Heart right ventricle (tissue), 16 donors: ENCODE results near the gene NLRP8. TPM values are rescaled to one million over a fixed set of nuclear protein-coding genes. Genes with fewer than 3 reads are reported as not detected.

ENCODE experiments used
- ATAC-seq, 8 donors: fragments of 200-7000 bp; cut with Tn5 transposase; one replicate each; pipeline ENCODE4 v1.9.1; 2020; ENCODE audit warnings: mild to moderate bottlenecking in 8 of 8, moderate library complexity in 8 of 8, moderate number of reproducible peaks in 1 of 8
- DNase-seq, 2 donors: peaks; one replicate each; pipeline ENCODE4 v3.0.0-alpha.2; 2020
- H3K27ac ChIP-seq, 10 donors: fragments of 200-600 bp; sonication (generic) in 2 of 10; one replicate each; pipeline versions ENCODE4 v1.5.0 to v1.8.0; 2020 to 2022; ENCODE audit warnings: mild to moderate bottlenecking in 3 of 10
- H3K27me3 ChIP-seq, 7 donors: fragments of 200-600 bp; one replicate each; pipeline ENCODE4 v1.8.0; 2021 to 2022; ENCODE audit warnings: mild to moderate bottlenecking in 2 of 7
- H3K36me3 ChIP-seq, 9 donors: fragments of 200-600 bp; sonication (generic) in 1 of 9; one replicate each; pipeline versions ENCODE4 v1.5.0 to v1.8.0; 2020 to 2022; ENCODE audit warnings: mild to moderate bottlenecking in 2 of 9
- H3K4me1 ChIP-seq, 9 donors: fragments of 200-600 bp; sonication (generic) in 1 of 9; one replicate each; pipeline versions ENCODE4 v1.5.0 to v1.8.0; 2020 to 2022; ENCODE audit warnings: mild to moderate bottlenecking in 4 of 9
- H3K4me3 ChIP-seq, 10 donors: fragments of 200-600 bp; sonication (generic) in 2 of 10; one replicate each; pipeline versions ENCODE4 v1.5.0 to v1.8.0; 2020 to 2022; ENCODE audit warnings: mild to moderate bottlenecking in 7 of 10, moderate library complexity in 2 of 10
- H3K9me3 ChIP-seq, 11 donors: fragments of 200-600 bp in 10 of 11; sonication (generic) in 2 of 11; one replicate each; pipeline versions ENCODE4 v1.5.0 to v1.8.0; 2013 to 2022; ENCODE audit warnings: mild to moderate bottlenecking in 2 of 11, control low read depth in 1 of 11, moderate library complexity in 1 of 11
- CTCF ChIP-seq, 9 donors: fragments of 200-600 bp; sonication (generic) in 2 of 9; IDR thresholded peaks; one replicate each; pipeline versions ENCODE4 v1.5.0 to v1.8.0; 2021 to 2022; ENCODE audit warnings: antibody characterized with exemption in 9 of 9, mild to moderate bottlenecking in 5 of 9, moderate library complexity in 1 of 9
- WGBS, 2 donors: extraction: QIAGEN DNeasy Blood & Tissue Kit; methylation state at CpG; one replicate each; pipeline ENCODE4 v1.1.7; 2013; ENCODE audit warnings: inconsistent platforms in 1 of 2; 5-methylcytosine and 5-hydroxymethylcytosine counted together
- intact Hi-C, 10 donors: fragments of 100-400 bp; cut with DNase I; formaldehyde crosslinking; loops; one replicate each; pipeline versions ENCODE4 v1.11.1 to v1.14.2; 2022
- polyA plus RNA-seq, 2 donors: library from polyadenylated mRNA; stranded (reverse); fragments of 200-250 nt; gene quantifications; one replicate each; pipeline ENCODE4 v1.2.3, GENCODE V29; 2013
- total RNA-seq, 10 donors: library from RNA; stranded (reverse); fragmentation: NEBNext Ultra II Directional in 3 of 10; extraction: Animal tissue kit (Norgen Biotek cat#: 25700) in 3 of 10; gene quantifications; one replicate each; pipeline versions ENCODE4 v1.2.1 to v1.2.4, GENCODE V29; 2021 to 2023
- donor health status: Arrhythmogenic right ventricular cardiomyopathy.
- donor health status: ischemic (EF 13 %, LVEDD 7.1; RV severe dilation, severe dysfunction).
- donor health status: healthy with polysubstance abuse.
- donor health status: DM: no; HTN: yes; CAD: no.
- donor health status: DM: no; HTN: no; CAD: no.
- donor health status: ischemic (EF 25% LVEDD 6.9; RV normal size, moderate dysfunction).
- donor health status: ischemic (EF 25% LVEDD 5.7; RV mildly dilated, moderate dysfunction).
- donor health status: healthy.
- donor health status: DM: yes; HTN: yes; CAD: no.
- donor health status: Ischemic cardiomyopathy.
- donor health status: ischemic (EF 35%, LVEDD 5.7; RV mildly dilated, moderate dysfunction).
- donor health status: nonischemic (EF 11% LVEDD 7.7; RV severe dilation, severe dysfunction).
- donor health status: DM: yes; HTN: yes; CAD: no.
- donor health status: PGD.
- donor health status: ischemic (EF 29% LVEDD 5.4; RV normal size, mild dysfunction).
- donor health status: nonischemic (EF 23%, LVEDD 6.1; RV moderate dilation, normal function).

NLRP8 gene
- total and polyA plus RNA-seq, 12 donors = not detected

GRCh38 chr19:56026769-56027168 lies 79.1 kb downstream of the NLRP8 start:
- no peaks in the 10 kb centered on the region for H3K36me3 ChIP-seq
- ATAC-seq (no peak), DNase-seq (no peak)
- H3K9me3 ChIP-seq = peaks cover 0 to 15% (median 0%) of the 10 kb centered on the region in 11 donors
- no peak overlapping the region for H3K4me3 ChIP-seq
- H3K27ac ChIP-seq = no peak overlapping the region
- intact Hi-C loops = no loop called here
- peaks cover 0 to 6% (median 0%) of the 10 kb centered on the region in 7 donors for H3K27me3 ChIP-seq
- WGBS, 2 donors = 89 to 90% methylated on average over 15 of the region's 15 CpGs
- no peaks in the 10 kb centered on the region for H3K4me1 ChIP-seq
- TF ChIP-seq CTCF (IDR thresholded peaks at IDR 0.05) = no peak

Other genes with a start within 250 kb of the NLRP8 start
- not detected for gene NLRP9, start 209.4 kb upstream of the NLRP8 start, total RNA-seq
- gene NLRP9, start 209.4 kb upstream of the NLRP8 start, polyA plus RNA-seq = not detected
- under 1 TPM in 1 of 10 donors, not detected in 9; 0.30 TPM for gene RFPL4A, start 188.7 kb upstream of the NLRP8 start, total RNA-seq
- gene RFPL4A, start 188.7 kb upstream of the NLRP8 start, polyA plus RNA-seq = not detected
- not detected for gene RFPL4AL1, start 178.7 kb upstream of the NLRP8 start, total RNA-seq
- gene RFPL4AL1, start 178.7 kb upstream of the NLRP8 start, polyA plus RNA-seq = not detected
- not detected for gene NLRP11, start 115.8 kb upstream of the NLRP8 start, total RNA-seq
- gene NLRP11, start 115.8 kb upstream of the NLRP8 start, polyA plus RNA-seq = not detected
- gene NLRP4, start 111.3 kb upstream of the NLRP8 start, total RNA-seq = not detected
- not detected for gene NLRP4, start 111.3 kb upstream of the NLRP8 start, polyA plus RNA-seq
- gene NLRP13, start 15.5 kb upstream of the NLRP8 start, total RNA-seq = not detected
- not detected for gene NLRP13, start 15.5 kb upstream of the NLRP8 start, polyA plus RNA-seq
- gene NLRP5, start 38.9 kb downstream of the NLRP8 start, total RNA-seq = not detected
- gene NLRP5, start 38.9 kb downstream of the NLRP8 start, polyA plus RNA-seq = not detected
- gene ZNF787, start 173.5 kb downstream of the NLRP8 start, total RNA-seq = 10 to 100 TPM; 18.5 to 47.2 (median 25.7) TPM
- gene ZNF787, start 173.5 kb downstream of the NLRP8 start, polyA plus RNA-seq = 10 to 100 TPM; 42.3 to 42.8 TPM
- gene ZNF444, start 193.5 kb downstream of the NLRP8 start, total RNA-seq = 10 to 100 TPM; 15.1 to 25.1 (median 22.2) TPM
- 10 to 100 TPM; 22.8 to 25.6 TPM for gene ZNF444, start 193.5 kb downstream of the NLRP8 start, polyA plus RNA-seq
- gene GALP, start 228.2 kb downstream of the NLRP8 start, total RNA-seq = not detected
- gene GALP, start 228.2 kb downstream of the NLRP8 start, polyA plus RNA-seq = not detected
- gene ZSCAN5B, start 250.0 kb downstream of the NLRP8 start, total RNA-seq = not detected
- gene ZSCAN5B, start 250.0 kb downstream of the NLRP8 start, polyA plus RNA-seq = under 1 TPM in 1 of 2 donors, not detected in 1; 0.06 TPM